22Rv1 (cell line): Measurements from ENCODE around the gene CPN2.

Experiments
- CTCF ChIP-seq: fragments of 450-650 bp; IDR thresholded peaks from 2 replicates; pipeline ENCODE4 v1.5.1; 2017; ENCODE audit warnings: mild to moderate bottlenecking
- ZFX ChIP-seq: fragments of 450-650 bp; IDR thresholded peaks from 2 replicates; pipeline ENCODE4 v1.6.1; 2017; ENCODE audit warnings: antibody characterized with exemption, borderline replicate concordance

GRCh38 chr3:194397757-194398312, 46.7 kb upstream of the CPN2 start:
- TF ChIP-seq CTCF (no peak), ZFX (no peak)
